HG03520 (cell line): Measurements from ENCODE around the gene NOS1AP.
"Not testable (repeated sequence)": the region's sequence is repeated elsewhere in the genome, so short reads cannot be mapped to it uniquely, and the experiment has no call there.

Source experiments
- ATAC-seq: cut with Tn5 transposase; IDR thresholded peaks from one replicate; pipeline ENCODE4 v1.9.1; 2021; ENCODE audit warnings: mild to moderate bottlenecking, moderate library complexity; ENCODE audit not compliant: unreplicated experiment

The NOS1AP gene

DNA sequence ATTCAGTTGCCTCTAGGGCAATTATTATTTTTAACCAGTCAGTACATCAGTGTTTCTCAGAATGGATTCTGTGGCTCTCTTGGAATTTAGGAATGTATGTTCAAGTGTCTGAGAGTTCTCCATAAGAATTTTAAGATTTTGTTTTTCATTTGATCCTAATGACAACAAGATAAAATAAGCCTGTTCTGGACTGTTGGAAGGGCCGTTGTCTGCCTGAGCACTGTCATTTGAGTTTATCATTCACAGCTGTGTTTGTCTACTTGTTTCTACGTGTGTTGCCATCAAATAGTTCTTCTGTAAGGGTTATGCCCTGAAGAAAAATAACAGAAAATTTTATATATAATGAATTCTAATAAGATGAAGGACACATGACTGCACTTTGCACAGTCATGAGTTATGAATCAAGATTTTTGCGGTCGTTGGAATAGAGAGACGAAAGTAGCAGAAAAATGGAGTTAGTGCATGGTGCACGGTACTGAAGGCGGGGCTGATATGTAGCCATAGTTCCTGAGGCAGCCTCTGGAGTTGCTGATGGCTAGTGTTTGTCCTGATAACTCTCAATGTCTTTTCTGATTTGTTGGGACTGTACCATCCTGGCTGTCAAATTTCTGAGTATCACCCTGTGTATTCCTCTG lies 92.5 kb downstream of the NOS1AP start:
- ATAC-seq, result no peak

DNA sequence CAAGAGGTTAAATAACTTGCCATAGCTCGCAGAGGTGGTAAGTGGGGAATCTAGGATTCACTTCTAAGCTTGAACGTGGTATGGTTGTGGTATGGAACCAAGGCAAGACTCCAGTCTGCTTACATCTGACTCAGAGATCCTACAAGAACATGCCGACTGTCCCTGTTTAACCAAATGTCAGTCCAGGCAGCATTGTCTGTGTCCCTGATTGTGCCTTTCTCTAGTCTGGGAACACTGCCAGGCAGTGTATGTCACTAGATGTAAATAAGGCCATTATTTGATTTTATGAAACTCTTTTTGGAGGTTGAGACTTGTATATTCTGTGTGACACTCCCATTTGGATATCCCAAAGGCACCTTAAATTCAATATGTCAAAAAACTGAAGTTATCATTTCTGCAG lies 96.0 kb downstream of the NOS1AP start:
- no peak for ATAC-seq

DNA sequence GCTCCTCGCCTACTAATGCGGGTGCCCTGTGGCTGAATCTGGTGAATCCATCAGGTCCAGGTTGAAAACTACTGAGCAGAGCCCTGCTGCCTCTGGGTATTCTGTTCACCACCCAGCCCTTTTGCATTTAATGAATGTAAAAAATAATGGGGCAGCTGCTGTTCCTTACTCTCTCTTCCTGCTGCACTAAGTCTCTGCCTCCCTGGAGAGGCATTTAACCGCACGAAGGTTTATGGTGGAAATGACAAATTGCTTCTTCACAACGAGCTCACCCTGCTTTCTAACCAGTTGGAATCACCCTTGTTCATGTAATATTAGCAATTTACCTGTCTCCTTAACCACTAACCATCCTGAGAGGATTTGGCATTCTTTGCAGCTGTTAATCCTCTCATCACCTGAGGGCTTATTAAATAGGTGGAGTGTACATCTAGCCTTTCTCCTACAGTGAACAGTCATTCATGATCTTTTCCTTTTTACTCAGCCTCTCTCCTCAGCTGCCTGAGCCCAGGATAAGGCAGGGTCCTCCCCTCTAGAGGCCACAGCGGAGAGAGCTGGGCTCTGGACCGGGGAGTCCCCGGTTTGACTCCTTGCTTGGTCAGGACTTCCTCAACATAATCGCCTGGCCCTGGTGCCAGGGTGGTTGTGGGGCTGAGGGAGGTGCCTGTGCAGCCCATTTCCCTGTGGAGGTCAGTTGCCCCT lies 97.6 kb downstream of the NOS1AP start:
- ATAC-seq, result no peak

DNA sequence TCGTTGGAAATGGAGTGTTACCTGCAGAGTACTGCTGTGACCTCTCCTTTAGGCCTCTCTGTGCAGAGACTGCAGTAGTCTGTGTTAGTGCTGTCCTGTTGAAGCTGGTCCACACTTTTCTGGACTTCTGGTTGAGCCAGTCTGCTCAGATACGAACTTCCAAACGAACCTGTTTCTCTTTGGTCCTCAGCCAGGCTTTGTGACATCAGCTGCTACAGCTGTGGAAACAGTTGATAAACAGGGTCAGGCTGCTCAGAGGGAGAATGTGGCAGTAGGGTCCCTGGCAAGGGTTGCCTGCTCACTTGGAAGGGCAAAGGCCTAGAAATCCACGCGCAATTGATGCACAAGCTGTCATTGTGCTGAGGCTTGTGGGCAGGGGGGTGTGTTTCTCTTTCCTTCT lies 98.8 kb downstream of the NOS1AP start:
- ATAC-seq, result no peak

DNA sequence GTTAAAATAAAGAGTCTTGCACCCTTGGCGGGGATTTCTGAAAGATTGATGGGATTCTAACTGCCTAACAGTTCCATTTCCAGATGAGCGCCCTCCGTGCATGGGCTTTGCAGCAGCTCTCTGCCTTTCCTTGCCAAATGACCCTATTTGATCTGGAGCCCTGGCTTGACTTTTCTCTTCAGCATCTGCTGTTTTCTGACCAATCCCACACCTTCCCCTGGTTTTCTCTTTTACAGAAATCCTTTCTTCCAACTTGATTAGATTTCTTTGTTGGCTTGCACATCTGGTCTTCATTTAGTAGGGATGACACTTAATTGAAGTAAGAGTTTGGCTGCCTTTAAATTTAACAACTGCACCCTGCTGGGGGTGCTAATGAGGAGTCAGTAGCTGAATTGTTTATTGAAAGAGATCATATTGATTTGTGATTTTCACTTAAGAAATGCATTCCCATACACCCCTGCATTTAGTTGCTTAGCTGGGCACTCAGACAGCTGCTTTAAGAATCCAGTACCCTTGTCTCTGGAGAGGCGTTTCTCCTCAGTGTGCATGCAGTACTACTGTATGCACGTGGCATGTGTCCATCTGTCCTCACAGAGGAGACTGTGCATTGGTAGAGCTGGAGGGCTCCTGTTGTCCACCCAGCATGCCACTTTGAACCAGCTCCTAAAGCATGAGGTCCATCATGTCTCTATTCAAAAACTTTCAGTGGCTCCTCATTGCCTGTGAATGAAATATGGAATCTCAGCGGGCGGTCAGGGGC lies 99.7 kb downstream of the NOS1AP start:
- ATAC-seq, result no peak

DNA sequence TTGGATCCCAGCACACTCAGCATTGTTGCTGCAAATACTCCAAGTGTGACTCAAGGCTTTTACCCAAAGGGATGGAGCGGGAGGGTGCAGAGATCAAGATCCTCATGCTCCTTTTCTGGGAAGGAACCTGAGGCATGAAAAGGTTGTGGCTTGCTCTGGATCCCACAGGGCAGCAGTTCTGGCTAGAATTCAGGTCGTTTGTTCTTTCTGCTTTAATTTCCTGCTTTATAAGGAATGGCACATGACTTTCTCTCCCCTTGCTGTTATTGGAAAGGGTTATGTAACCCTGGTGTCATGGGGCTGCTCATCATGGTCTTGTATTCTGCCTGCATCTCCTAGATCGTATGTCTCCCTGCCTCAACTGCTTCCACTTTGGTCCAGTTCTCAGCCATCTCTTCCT lies 101.6 kb downstream of the NOS1AP start:
- no peak for ATAC-seq

DNA sequence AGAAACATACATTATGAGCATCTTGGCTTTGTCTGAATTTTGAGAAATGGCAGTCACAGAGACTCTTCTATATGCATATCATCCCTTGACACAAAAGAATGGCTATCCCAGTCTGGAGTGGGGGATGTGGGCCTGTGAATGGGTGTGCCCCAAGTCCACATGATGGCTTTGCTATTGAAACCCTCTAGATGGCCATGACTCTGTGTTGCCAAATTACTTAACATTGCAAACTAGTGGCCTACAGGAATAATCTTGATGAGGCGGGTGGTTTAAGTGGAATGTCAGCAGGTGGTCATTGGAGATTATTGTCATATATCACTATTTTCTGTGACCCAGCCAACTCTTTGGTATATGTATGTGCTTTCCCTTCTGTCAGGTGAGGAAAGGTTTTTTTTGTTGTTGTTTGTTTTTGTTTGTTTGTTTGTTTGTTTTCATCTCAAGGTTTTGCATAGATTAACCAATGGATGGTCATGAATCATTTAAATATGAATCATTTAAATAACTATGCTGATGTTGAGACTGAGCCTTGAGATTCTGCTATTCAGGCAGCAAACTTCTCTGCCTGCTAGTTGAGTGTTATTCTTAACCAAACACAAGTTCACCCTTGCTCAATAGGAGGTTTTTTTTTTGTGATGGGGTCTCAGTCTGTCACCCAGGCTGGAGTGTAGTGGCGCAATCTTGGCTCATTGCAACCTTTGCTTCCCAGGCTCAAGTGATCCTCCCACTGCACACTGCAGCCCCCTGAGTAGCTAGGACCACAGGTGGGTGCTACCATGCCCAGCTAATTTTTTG lies 103.0 kb downstream of the NOS1AP start:
- ATAC-seq, result no peak

DNA sequence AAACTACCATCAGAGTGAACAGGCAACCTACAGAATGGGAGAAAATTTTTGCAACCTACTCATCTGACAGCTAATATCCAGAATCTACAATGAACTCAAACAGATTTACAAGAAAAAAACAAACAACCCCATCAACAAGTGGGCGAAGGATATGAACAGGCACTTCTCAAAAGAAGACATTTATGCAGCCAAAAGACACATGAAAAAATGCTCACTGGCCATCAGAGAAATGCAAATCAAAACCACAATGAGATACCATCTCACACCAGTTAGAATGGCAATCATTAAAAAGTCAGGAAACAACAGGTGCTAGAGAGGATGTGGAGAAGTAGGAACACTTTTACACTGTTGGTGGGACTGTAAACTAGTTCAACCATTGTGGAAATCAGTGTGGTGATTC lies 104.1 kb downstream of the NOS1AP start:
- ATAC-seq, result not testable (repeated sequence)

DNA sequence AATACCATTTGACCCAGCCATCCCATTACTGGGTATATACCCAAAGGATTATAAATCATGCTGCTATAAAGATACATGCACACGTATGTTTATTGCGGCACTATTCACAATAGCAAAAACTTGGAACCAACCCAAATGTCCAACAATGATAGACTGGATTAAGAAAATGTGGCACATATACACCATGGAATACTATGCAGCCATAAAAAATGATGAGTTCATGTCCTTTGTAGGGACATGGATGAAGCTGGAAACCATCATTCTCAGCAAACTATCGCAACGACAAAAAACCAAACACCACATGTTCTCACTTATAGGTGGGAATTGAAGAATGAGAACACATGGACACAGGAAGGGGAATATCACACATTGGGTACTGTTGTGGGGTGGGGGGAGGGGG lies 104.5 kb downstream of the NOS1AP start:
- not testable (repeated sequence) for ATAC-seq

DNA sequence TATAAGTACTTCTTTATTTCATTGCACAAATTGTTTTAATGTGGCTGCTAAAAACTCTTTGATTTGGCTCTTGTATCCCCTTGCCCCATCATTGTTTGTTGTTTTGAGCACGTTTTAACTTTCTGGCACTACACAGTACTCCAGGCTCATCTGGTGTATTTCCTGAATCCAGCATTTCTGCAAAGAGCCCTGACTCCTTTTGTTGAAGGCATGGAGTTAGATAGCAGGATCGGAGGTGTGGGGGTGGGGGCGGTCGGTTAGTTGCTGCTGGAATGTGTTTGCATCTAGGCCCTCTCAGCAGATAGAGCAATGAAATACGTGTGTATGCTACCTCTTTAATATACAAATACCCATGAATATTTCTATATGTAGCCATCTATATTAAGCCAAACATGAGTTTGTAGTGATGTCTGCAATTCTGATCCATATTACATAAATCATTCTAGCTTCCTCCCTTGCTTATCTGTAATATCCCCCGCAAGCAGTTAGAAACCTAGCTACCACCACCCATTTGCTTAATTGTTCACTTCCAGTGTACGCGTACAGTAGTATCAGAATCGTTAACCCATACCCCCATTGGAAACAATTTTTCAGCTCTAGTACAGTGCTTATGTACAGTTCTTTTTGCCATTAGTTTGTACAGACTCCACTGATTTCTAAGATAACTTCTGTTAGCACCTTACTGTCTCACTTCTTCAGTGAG lies 106.0 kb downstream of the NOS1AP start:
- ATAC-seq, result no peak

DNA sequence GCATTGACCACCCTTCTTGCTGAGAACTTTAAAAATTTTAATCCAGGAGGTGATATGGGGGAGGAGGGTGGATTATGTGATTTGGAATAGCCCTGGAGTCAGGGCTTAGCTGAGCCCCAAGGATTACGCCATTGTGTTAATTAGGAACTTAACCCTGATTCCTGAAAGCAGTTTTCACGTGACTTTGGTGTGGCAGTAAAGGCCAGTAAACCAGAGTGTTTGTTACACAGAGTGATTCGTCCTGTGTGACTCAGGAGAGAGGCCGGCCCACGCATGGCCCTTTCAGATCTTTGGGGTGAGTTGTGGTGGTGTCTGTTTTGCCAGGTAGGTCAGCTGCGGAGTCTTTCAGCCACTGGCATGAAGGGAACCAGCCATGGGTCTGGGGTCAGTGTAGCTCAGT lies 107.6 kb downstream of the NOS1AP start:
- ATAC-seq, result no peak

DNA sequence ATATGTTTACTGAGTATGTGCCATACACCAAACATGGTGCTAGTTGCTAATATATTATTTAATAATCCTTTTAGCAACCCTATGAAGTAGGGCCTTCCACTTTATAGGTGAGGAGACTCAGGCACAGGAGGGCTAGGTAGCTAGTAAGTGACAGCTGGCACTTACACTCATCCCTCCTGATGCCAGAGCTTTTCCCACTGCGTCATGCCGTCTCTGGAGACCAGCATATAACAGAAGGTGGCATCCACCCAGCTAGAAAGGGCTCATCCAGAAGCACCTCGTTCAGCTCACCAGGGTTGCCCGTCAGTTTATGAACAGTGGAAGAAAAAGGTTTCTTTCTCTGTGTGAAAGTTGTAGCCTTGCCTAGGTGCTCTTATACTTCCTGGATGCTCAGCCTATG lies 108.9 kb downstream of the NOS1AP start:
- no peak for ATAC-seq

DNA sequence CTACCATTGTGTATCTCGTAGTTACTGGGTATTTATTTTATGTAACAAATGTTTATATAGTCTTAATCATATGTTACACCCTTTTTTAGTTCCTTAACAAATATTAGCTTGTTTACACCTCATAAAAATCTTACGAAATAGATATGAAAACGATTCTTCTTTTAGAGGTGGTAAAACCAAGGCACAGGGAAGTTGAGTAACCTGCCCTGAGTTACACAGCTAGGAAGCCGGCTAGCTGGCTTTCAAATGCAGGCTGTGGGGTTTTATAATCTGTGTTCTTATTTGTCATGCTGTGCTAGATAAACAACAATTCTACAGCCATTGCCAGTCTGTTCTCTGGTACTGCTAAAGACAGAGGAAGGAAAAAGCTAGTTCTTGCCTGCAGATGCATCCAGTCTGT lies 109.6 kb downstream of the NOS1AP start:
- ATAC-seq, result no peak

DNA sequence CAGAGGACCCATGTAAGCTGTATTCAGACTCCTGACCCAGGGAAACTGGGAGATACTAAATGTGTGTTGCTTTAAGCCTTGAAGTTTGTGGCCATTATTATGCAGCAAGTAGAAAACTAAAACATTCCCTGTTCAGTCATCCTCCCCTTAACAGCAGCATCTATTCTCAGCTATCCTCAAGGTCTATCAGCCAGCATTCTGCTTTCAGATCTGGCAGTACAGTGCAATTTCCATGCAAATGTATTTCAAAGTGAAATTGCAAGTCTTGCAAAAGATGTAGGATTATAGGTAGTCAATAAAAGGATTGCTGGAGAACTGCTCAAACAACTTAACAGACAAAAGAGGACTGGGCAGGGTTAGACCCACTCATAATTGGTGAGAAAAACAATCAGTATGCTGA lies 111.3 kb downstream of the NOS1AP start:
- ATAC-seq, result no peak

DNA sequence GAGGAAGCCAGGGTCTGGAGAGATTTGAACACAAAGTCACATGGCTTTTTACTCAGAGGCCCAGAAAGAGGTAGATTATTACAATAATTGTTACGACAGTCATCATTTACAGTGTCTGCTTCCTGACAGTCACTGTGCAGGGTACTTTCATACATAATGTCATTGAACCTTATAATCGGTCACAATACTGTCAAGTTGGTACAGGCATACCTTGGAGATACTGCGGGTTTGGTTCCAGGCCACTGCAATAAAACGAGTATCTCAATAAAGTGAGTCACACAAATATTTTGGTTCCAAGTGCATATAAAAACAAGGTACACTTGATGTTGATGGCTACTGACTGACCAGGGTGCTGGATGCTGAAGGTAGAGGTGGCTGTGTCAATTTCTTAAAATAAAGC lies 112.6 kb downstream of the NOS1AP start:
- no peak for ATAC-seq

DNA sequence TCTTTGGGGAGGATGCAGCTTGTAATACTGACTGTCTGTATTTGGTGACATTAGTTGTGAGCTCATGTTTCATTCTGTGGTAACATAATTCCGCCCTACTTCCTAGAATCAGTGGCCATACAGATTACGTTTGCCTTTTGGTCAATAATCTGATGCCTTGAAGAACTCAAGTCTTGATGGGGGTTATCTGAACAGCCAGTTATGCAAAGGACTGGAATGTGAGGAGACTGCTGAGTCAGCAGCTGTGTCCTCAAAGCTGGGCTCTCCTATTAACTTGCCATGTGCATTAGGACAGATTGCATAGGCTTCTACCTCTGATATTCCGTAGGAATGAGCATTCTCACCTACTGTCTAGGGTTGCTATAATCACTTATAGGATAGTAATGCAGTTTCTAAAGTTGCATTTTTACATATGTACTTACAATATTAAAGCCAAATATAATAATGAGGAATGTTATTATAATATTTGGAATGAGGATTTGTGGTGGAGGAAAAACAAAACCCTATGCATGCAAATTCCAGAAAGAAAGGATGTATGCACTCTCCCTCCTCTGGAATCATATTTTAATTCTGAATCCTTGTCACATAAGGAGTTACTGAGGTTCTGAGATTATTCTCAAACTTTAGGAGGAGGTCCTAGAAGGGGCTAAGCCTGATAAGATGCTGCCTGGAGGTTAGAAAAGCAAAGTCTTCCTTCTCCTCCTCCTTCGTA lies 116.0 kb downstream of the NOS1AP start:
- ATAC-seq, result no peak

DNA sequence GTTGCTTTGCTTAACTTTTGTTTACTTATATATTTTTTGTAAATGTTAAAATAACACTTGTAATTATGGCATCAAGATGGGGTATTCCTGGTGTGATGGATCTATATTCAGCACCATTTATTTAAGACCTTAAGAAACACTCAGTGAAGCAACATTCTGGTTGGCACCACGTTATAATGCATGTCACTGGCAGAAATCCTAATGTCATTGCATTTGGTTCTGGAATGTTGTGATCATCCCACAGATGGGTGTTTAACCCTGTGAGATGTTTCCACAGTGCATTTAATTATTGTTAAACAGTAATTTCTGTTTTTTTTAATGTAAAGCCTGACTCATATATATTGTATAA lies 116.5 kb downstream of the NOS1AP start:
- no peak for ATAC-seq

DNA sequence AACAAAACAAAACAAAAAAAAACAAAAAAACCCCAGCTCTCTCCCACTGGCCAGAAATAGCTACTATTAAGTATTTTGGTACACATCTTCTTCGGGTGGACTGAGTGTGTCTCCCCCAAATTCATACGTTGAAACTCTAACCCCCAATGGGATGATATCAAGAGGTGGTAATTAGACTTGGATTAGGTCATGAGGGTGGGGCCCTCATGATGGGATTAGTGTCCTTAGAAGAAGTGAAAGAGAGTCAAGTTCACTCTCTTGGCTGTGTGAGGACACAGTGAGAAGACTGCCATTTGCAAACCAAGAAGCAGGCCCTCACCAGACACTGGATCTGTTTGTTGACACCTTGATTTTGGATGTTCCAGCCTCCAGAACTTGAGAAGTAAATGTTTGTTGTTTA lies 116.9 kb downstream of the NOS1AP start:
- ATAC-seq, result no peak

DNA sequence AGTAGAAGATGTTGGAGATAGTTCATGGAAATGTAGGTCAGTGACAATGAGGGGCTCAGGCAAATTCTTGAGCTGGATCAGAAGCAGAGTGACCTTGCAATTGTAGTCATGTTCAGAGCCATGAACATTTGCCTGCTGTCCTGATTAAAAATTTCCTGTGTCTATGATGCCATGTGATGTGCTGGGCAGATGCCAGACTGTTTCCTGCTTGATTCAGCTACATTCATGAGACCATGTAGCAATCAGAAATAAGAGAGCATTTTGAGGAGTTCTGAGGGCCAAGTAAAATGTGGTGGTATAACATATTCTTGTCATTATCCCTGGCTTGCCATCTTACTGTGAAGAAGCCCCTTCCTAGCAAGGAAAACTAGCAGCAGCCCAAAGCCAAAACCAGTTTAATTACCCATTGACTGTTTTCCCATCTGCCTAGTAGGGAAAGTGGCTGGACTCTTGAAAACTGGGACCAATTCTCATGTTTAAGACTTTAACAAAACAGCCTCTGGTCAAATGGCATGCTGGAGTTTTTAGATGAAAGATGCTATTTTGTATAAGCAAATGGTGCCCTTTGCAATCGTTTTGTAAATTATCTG lies 118.3 kb downstream of the NOS1AP start:
- ATAC-seq, result no peak

DNA sequence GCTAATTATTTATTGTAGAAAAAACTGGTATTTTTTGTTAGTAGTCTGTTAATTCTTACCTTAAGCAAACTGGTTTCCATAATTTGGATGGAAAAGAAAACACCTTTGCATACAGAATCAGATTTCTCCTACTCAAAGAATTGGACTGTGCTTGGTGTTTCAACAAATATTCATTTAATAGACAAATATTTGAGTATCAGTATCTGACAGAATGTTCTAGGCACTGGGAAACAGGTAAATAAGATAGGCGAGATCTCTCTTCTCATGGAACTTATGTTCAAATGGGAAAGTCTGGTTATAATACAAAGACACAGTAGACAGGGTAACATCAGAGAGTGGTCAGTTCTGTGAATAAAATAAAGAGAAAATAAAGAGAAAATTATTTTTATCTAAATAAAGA lies 119.9 kb downstream of the NOS1AP start:
- no peak for ATAC-seq
